A673 (cell line): ENCODE data around the gene ANKRD50. TPM values are rescaled to one million over a fixed set of nuclear protein-coding genes. Genes with fewer than 3 reads are reported as not detected.

ENCODE experiments used
- BruUV-seq: library from RNA; stranded (reverse); fragments of 400-500 nt; replicated peaks from 2 replicates; lab custom pipeline; 2021; lab: Mats Ljungman, UMichigan
- CTCF ChIA-PET: fragments of 300-600 bp; sonication (Branson Sonifier 250); formaldehyde crosslinking; loops from one replicate; lab custom pipeline; 2022; ENCODE audit warnings: antibody characterized with exemption; lab: Charles Lee
- POLR2A ChIA-PET: fragments of 300-600 bp; sonication (Branson Sonifier 250); formaldehyde crosslinking; loops from one replicate; lab custom pipeline; 2022; ENCODE audit warnings: antibody characterized with exemption; ENCODE audit not compliant: low non-redundant PET; lab: Charles Lee
- DNase-seq: peaks from one replicate; pipeline ENCODE4 v3.0.0-alpha.2; 2015; ENCODE audit warnings: low spot score
- H3K27ac ChIP-seq: fragments of 200-600 bp; sonication (generic); 2 replicates; pipeline ENCODE4 v1.5.1; 2016; ENCODE audit warnings: mixed run types, low read depth, mild to moderate bottlenecking, mixed read lengths, antibody characterized with exemption, low read length; ENCODE audit not compliant: poor library complexity, severe bottlenecking
- H3K27me3 ChIP-seq: fragments of 200-600 bp; sonication (generic); replicated peaks from 2 replicates; pipeline ENCODE4 v1.6.1; 2017; ENCODE audit warnings: mixed run types, low read depth, mild to moderate bottlenecking, mixed read lengths, antibody characterized with exemption, low read length; ENCODE audit not compliant: insufficient read depth, poor library complexity
- H3K36me3 ChIP-seq: fragments of 200-600 bp; sonication (generic); 2 replicates; pipeline ENCODE4 v1.6.1; 2016; ENCODE audit warnings: mixed run types, mild to moderate bottlenecking, mixed read lengths, antibody characterized with exemption, low read length; ENCODE audit not compliant: insufficient read depth, poor library complexity, severe bottlenecking
- H3K4me1 ChIP-seq: fragments of 200-600 bp; sonication (generic); 2 replicates; pipeline ENCODE4 v1.6.1; 2017; ENCODE audit warnings: mixed run types, mild to moderate bottlenecking, mixed read lengths, antibody characterized with exemption, low read length; ENCODE audit not compliant: insufficient read depth, poor library complexity, severe bottlenecking
- H3K4me3 ChIP-seq: fragments of 200-600 bp; sonication (generic); 2 replicates; pipeline ENCODE4 v1.5.1; 2016; ENCODE audit warnings: low read depth, mixed run types, mild to moderate bottlenecking, mixed read lengths, low read length; ENCODE audit not compliant: poor library complexity, severe bottlenecking
- H3K9me3 ChIP-seq: fragments of 200-600 bp; sonication (generic); 2 replicates; pipeline ENCODE4 v1.6.1; 2016; ENCODE audit warnings: mixed run types, low read depth, mild to moderate bottlenecking, mixed read lengths, antibody characterized with exemption, low read length; ENCODE audit not compliant: poor library complexity, severe bottlenecking
- CTCF ChIP-seq: fragments of 300-800, 200-600 bp; sonication (generic); conservative IDR thresholded peaks from 2 replicates; pipeline ENCODE4 v1.5.1; 2017; ENCODE audit warnings: low read depth, mild to moderate bottlenecking, antibody characterized with exemption, low read length, moderate library complexity, mixed read lengths
- EZH2 ChIP-seq: fragments of 200-600 bp; sonication (generic); IDR thresholded peaks from 2 replicates; pipeline ENCODE4 v1.6.1; 2017; ENCODE audit warnings: borderline replicate concordance, low read depth, mild to moderate bottlenecking, mixed read lengths, antibody characterized with exemption, low read length; ENCODE audit not compliant: poor library complexity, severe bottlenecking
- intact Hi-C: fragments of 100-400 bp; cut with micrococcal nuclease; formaldehyde crosslinking; loops from one replicate; pipeline ENCODE4 v1.10.0; 2022; ENCODE audit not compliant: unreplicated experiment
- total RNA-seq: library from RNA; stranded (reverse); gene quantifications from 2 replicates; pipeline ENCODE4 v1.2.3, GENCODE V29; 2021

The ANKRD50 gene
- total RNA-seq, 1 experiment from 2014 or later, result 18.4 TPM

- no peak overlapping the region for H3K4me3 ChIP-seq
- no peak for DNase-seq
- H3K4me1 ChIP-seq, result no peaks in the 10 kb centered on the region
- TF ChIP-seq CTCF (no peak), EZH2 (no peak)
- H3K27ac ChIP-seq, result no peak overlapping the region
- ChIA-PET POLR2A (no interaction called here), CTCF (no interaction called here)
- BruUV-seq, result no TSS peak
- no peaks in the 10 kb centered on the region for H3K9me3 ChIP-seq
- H3K27me3 ChIP-seq, result no peaks in the 10 kb centered on the region
- intact Hi-C loops, result no loop called here
- no peaks in the 10 kb centered on the region for H3K36me3 ChIP-seq
Measured at GRCh38 chr4:124754681-124755080, 42.1 kb upstream of the ANKRD50 start.

GRCh38 chr4:124753941-124754581 lies 41.5 kb upstream of the ANKRD50 start:
- BruUV-seq, result no TSS peak
- ChIA-PET POLR2A (no interaction called here), CTCF (no interaction called here)
- Histone ChIP-seq H3K27ac (no peak overlapping the region), H3K27me3 (no peaks in the 10 kb centered on the region), H3K4me3 (no peak overlapping the region), H3K36me3 (no peaks in the 10 kb centered on the region), H3K4me1 (peaks cover under 1% of the 10 kb centered on the region), H3K9me3 (no peaks in the 10 kb centered on the region)
- DNase-seq, result no peak
- TF ChIP-seq EZH2 (no peak), CTCF (no peak)
- intact Hi-C loops, result no loop called here

GRCh38 chr4:124749421-124749820 lies 36.9 kb upstream of the ANKRD50 start:
- intact Hi-C loops, result no loop called here
- DNase-seq, result no peak
- Histone ChIP-seq H3K9me3 (no peaks in the 10 kb centered on the region), H3K27ac (no peak overlapping the region), H3K4me3 (no peak overlapping the region), H3K36me3 (no peaks in the 10 kb centered on the region), H3K4me1 (peaks cover 3% of the 10 kb centered on the region), H3K27me3 (no peaks in the 10 kb centered on the region)
- POLR2A ChIA-PET, result no interaction called here
- no TSS peak for BruUV-seq
- CTCF ChIA-PET, result no interaction called here
- TF ChIP-seq EZH2 (no peak), CTCF (no peak)
